OCI-LY1 (cell line): ENCODE results near the gene RBM48.

Experiments
- H2AFZ ChIP-seq: fragments of 200-600 bp; sonication (generic), shearing (Covaris generic); 2 replicates; pipeline ENCODE4 v1.6.0; 2014; ENCODE audit warnings: antibody characterized with exemption, mild to moderate bottlenecking, low read length
- H3F3A ChIP-seq: fragments of 200-600 bp; sonication (generic), shearing (Covaris generic); 2 replicates; pipeline ENCODE4 v1.6.0; 2014; ENCODE audit warnings: mild to moderate bottlenecking, antibody characterized with exemption, low read length, moderate library complexity; ENCODE audit not compliant: insufficient read depth
- H3K27ac ChIP-seq: fragments of 200-600 bp; sonication (generic); 2 replicates; pipeline ENCODE4 v1.5.1; 2014; ENCODE audit warnings: low read length, mixed run types, mild to moderate bottlenecking, low read depth; ENCODE audit not compliant: poor library complexity, severe bottlenecking
- H3K27me3 ChIP-seq: fragments of 200-600 bp; sonication (generic); 2 replicates; pipeline ENCODE4 v1.6.0; 2014; ENCODE audit warnings: antibody characterized with exemption, mild to moderate bottlenecking, low read length, moderate library complexity; ENCODE audit not compliant: insufficient read depth
- H3K36me3 ChIP-seq: fragments of 200-600 bp; sonication (generic); 2 replicates; pipeline ENCODE4 v1.6.1; 2014; ENCODE audit warnings: mild to moderate bottlenecking, antibody characterized with exemption, low read length, moderate library complexity, mixed read lengths; ENCODE audit not compliant: insufficient read depth
- H3K4me1 ChIP-seq: fragments of 200-600 bp; sonication (generic); 2 replicates; pipeline ENCODE4 v1.5.1; 2014; ENCODE audit warnings: mild to moderate bottlenecking, low read length, moderate library complexity; ENCODE audit not compliant: insufficient read depth, severe bottlenecking
- H3K4me2 ChIP-seq: fragments of 200-600 bp; sonication (generic), shearing (Covaris generic); 2 replicates; pipeline ENCODE4 v1.6.1; 2014; ENCODE audit warnings: low read length
- H3K4me3 ChIP-seq: fragments of 200-600 bp; sonication (generic); 2 replicates; pipeline ENCODE4 v1.5.1; 2014; ENCODE audit warnings: low read length, low read depth, mild to moderate bottlenecking, mixed read lengths; ENCODE audit not compliant: poor library complexity, severe bottlenecking
- H3K79me2 ChIP-seq: fragments of 200-600 bp; shearing (Covaris generic); 2 replicates; pipeline ENCODE4 v1.6.1; 2016; ENCODE audit warnings: mixed run types, low read length, mixed read lengths; ENCODE audit not compliant: insufficient read depth
- H3K9ac ChIP-seq: fragments of 200-600 bp; sonication (generic), shearing (Covaris generic); 2 replicates; pipeline ENCODE4 v1.6.1; 2014; ENCODE audit warnings: mild to moderate bottlenecking, low read length, mixed read lengths
- H3K9me2 ChIP-seq: fragments of 200-600 bp; sonication (generic), shearing (Covaris generic); 2 replicates; pipeline ENCODE4 v1.6.1; 2014; ENCODE audit warnings: low read depth, mild to moderate bottlenecking, low read length, mixed read lengths
- H3K9me3 ChIP-seq: fragments of 200-600 bp; shearing (Covaris generic); 2 replicates; pipeline ENCODE4 v1.6.1; 2014; ENCODE audit warnings: low read length, mixed read lengths
- H4K20me1 ChIP-seq: fragments of 200-600 bp; sonication (generic), shearing (Covaris generic); 2 replicates; pipeline ENCODE4 v1.6.0; 2016; ENCODE audit warnings: mild to moderate bottlenecking, low read length; ENCODE audit not compliant: insufficient read depth
- EZH2 ChIP-seq: fragments of 200-600 bp; sonication (generic), shearing (Covaris generic); IDR thresholded peaks from 2 replicates; pipeline ENCODE4 v1.8.0; 2017; ENCODE audit warnings: borderline replicate concordance, mixed run types, mild to moderate bottlenecking, antibody characterized with exemption, low read length, moderate library complexity, mixed read lengths
- TF ChIP-seq, protein P1 (sequence below): fragments of 200-600 bp; sonication (generic), shearing (Covaris generic); IDR thresholded peaks from 2 replicates; pipeline ENCODE4 v1.5.1; 2017; ENCODE audit warnings: mild to moderate bottlenecking, antibody characterized with exemption, low read length, moderate library complexity, mixed read lengths

The RBM48 gene

DNA sequence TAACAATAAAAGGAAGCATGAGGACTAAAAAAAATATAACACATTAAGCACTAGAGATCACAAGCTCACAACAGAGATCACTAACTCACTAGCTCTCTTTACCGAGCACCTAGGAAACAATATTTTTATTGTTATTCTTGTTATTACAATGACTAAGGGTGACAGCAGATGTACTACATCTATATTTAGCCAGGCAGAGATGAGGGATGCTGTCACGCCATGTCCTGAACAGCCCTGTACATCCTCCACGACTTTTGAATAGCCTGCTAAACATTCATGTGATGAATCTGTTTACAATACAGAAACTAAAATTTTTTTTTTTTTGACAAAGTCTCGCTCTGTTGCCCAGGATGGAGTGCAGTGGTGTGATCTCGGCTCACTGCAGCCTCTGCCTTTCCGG lies 38.9 kb downstream of the RBM48 start:
- no peak for TF ChIP-seq EZH2
- TF ChIP-seq, protein P1, sequence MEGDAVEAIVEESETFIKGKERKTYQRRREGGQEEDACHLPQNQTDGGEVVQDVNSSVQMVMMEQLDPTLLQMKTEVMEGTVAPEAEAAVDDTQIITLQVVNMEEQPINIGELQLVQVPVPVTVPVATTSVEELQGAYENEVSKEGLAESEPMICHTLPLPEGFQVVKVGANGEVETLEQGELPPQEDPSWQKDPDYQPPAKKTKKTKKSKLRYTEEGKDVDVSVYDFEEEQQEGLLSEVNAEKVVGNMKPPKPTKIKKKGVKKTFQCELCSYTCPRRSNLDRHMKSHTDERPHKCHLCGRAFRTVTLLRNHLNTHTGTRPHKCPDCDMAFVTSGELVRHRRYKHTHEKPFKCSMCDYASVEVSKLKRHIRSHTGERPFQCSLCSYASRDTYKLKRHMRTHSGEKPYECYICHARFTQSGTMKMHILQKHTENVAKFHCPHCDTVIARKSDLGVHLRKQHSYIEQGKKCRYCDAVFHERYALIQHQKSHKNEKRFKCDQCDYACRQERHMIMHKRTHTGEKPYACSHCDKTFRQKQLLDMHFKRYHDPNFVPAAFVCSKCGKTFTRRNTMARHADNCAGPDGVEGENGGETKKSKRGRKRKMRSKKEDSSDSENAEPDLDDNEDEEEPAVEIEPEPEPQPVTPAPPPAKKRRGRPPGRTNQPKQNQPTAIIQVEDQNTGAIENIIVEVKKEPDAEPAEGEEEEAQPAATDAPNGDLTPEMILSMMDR, result no peak
- Histone ChIP-seq H3K9me3 (no peaks in the 10 kb centered on the region), H2AFZ (no peak overlapping the region), H3K9ac (no peak overlapping the region), H3K27me3 (no peaks in the 10 kb centered on the region), H3K36me3 (peaks cover 86% of the 10 kb centered on the region), H3F3A (no peaks in the 10 kb centered on the region), H3K27ac (no peak overlapping the region), H3K79me2 (no peaks in the 10 kb centered on the region; the same call in 1 of the 2 replicates), H3K4me1 (no peaks in the 10 kb centered on the region), H3K9me2 (no peaks in the 10 kb centered on the region), H3K4me3 (no peak overlapping the region), H3K4me2 (no peak overlapping the region), H4K20me1 (no peaks in the 10 kb centered on the region)

DNA sequence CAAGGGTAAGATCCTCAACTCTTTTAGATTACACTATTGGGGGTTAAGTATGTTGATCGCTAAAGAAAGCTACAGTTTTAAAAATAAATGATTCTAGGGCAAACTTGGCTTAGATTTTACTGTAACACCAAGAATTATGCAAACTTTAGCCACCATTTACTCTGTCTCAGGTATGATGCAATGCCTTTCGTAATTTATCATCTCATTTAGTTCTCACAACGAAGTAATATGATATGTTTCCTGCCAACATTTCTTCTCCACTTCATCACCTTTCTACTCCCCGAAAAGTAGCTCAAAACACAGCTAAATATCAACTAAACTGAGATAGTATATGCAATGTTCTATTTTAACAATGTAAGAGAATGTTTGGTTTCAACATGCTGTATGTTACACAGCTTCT lies 40.5 kb downstream of the RBM48 start:
- Histone ChIP-seq H3K9me2 (no peaks in the 10 kb centered on the region), H3K27me3 (no peaks in the 10 kb centered on the region), H2AFZ (no peak overlapping the region), H3K9me3 (no peaks in the 10 kb centered on the region), H3K79me2 (no peaks in the 10 kb centered on the region; the same call in 1 of the 2 replicates), H3K4me1 (no peaks in the 10 kb centered on the region), H3K27ac (no peak overlapping the region), H3K4me2 (no peak overlapping the region), H3F3A (no peaks in the 10 kb centered on the region), H4K20me1 (no peaks in the 10 kb centered on the region), H3K9ac (no peak overlapping the region), H3K4me3 (no peak overlapping the region), H3K36me3 (peaks cover 85% of the 10 kb centered on the region)
- TF ChIP-seq, protein P1, result no peak
- no peak for TF ChIP-seq EZH2

DNA sequence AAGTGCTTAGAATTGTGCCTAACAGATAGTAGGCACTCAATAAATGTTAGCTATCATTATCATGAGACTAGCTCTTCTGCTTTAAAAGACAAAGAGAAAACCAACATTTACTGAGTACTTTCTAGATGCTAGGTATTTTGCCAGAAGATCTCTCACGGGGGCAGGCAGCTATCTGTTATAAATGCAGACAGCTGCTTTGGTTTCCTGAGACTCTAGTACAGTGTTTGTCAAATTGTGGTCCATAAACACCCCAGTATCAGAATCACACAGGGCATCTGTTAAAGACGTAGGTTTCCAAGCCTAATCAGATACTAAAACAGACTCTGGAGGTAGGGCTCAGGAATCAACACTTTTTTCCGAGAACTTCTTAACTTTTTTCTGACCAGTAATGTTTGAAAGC lies 47.7 kb downstream of the RBM48 start:
- Histone ChIP-seq H4K20me1 (peaks cover 8% of the 10 kb centered on the region; the same call in 1 of the 2 replicates), H3K9me2 (no peaks in the 10 kb centered on the region), H3K4me1 (no peaks in the 10 kb centered on the region), H3K9ac (no peak overlapping the region), H3K4me3 (no peak overlapping the region), H3K36me3 (peaks cover 95% of the 10 kb centered on the region), H3K9me3 (no peaks in the 10 kb centered on the region), H3F3A (0 out of 2 replicates have a peak, but pooled peaks cover 3% of the 10 kb centered on the region), H3K27me3 (no peaks in the 10 kb centered on the region), H2AFZ (no peak overlapping the region), H3K4me2 (no peak overlapping the region), H3K27ac (no peak overlapping the region), H3K79me2 (peaks cover 19% of the 10 kb centered on the region)
- TF ChIP-seq EZH2, result no peak
- TF ChIP-seq, protein P1, result no peak
